Progenitor cell of endocrine pancreas (in vitro differentiated cells): Measurements from ENCODE around the gene TRIM10. TPM values are rescaled to one million over a fixed set of nuclear protein-coding genes. Genes with fewer than 3 reads are reported as not detected.

Experiments used
- DNase-seq: peaks from one replicate; pipeline ENCODE4 v3.0.0; 2021; ENCODE audit warnings: low spot score; ENCODE audit not compliant: unreplicated experiment
- H3K27ac Mint-ChIP-seq: 2 replicates; pipeline ENCODE4 v1.8.0; 2021; ENCODE audit warnings: mild to moderate bottlenecking, moderate library complexity, mixed read lengths
- H3K27me3 Mint-ChIP-seq: 2 replicates; pipeline ENCODE4 v1.8.0; 2021; ENCODE audit warnings: mixed read lengths
- H3K36me3 Mint-ChIP-seq: 2 replicates; pipeline ENCODE4 v1.8.0; 2022; ENCODE audit warnings: mixed read lengths; ENCODE audit not compliant: insufficient read depth
- H3K4me1 Mint-ChIP-seq: 2 replicates; pipeline ENCODE4 v1.8.0; 2021; ENCODE audit warnings: low read depth, mixed read lengths
- H3K4me3 Mint-ChIP-seq: 2 replicates; pipeline ENCODE4 v1.8.0; 2021; ENCODE audit warnings: low read depth, mild to moderate bottlenecking, moderate library complexity, mixed read lengths
- H3K9me3 Mint-ChIP-seq: 2 replicates; pipeline ENCODE4 v1.8.0; 2021; ENCODE audit warnings: low read depth, mixed read lengths
- total RNA-seq: library from RNA; stranded (reverse); gene quantifications from 2 replicates; pipeline ENCODE4 v1.2.1, GENCODE V29; 2021
- TF ChIP-seq, protein P1 (sequence below): fragments of 200-600 bp; sonication (generic); IDR thresholded peaks from one replicate; pipeline ENCODE4 v1.5.0; 2021; ENCODE audit warnings: antibody characterized with exemption, mild to moderate bottlenecking; ENCODE audit not compliant: unreplicated experiment

TRIM10 gene
- total RNA-seq, 1 donor from 2014 or later: not detected

DNA sequence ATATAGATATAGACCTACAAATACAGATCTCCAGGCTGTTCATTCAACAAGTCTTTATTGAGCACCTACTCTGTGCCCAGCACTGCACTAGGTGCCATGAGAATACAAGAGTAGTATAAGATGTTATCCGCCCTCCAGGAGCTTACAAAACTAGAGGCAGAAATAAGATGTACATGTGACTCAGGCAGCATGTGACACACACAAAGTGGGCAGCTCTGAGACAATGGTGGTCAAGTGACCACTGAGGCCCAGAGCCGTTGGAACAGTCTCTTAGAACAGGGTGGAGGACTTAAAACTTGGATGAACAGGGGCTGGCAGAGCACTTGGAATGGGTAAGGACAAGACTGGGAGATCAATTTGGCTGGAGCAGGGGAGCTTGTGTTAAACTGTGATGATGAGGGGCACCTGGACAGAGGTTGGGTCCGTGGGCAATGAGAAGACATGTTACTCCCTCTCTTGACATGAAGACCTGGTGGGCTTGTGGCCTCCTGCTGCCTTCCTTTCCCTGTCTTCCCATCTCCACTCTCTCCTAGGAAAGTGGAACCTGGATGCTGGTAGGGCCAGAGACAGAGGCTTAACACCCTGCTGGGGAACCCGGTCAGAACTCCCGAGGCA lies 23.5 kb upstream of the TRIM10 start:
- DNase-seq: no peak
- Mint-ChIP-seq H3K27ac (no peak overlapping the region), H3K9me3 (peaks cover 9% of the 10 kb centered on the region), H3K4me3 (no peak overlapping the region), H3K36me3 (peaks cover 21% of the 10 kb centered on the region), H3K27me3 (no peaks in the 10 kb centered on the region), H3K4me1 (no peaks in the 10 kb centered on the region)
- TF ChIP-seq, protein P1, sequence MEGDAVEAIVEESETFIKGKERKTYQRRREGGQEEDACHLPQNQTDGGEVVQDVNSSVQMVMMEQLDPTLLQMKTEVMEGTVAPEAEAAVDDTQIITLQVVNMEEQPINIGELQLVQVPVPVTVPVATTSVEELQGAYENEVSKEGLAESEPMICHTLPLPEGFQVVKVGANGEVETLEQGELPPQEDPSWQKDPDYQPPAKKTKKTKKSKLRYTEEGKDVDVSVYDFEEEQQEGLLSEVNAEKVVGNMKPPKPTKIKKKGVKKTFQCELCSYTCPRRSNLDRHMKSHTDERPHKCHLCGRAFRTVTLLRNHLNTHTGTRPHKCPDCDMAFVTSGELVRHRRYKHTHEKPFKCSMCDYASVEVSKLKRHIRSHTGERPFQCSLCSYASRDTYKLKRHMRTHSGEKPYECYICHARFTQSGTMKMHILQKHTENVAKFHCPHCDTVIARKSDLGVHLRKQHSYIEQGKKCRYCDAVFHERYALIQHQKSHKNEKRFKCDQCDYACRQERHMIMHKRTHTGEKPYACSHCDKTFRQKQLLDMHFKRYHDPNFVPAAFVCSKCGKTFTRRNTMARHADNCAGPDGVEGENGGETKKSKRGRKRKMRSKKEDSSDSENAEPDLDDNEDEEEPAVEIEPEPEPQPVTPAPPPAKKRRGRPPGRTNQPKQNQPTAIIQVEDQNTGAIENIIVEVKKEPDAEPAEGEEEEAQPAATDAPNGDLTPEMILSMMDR: no peak

DNA sequence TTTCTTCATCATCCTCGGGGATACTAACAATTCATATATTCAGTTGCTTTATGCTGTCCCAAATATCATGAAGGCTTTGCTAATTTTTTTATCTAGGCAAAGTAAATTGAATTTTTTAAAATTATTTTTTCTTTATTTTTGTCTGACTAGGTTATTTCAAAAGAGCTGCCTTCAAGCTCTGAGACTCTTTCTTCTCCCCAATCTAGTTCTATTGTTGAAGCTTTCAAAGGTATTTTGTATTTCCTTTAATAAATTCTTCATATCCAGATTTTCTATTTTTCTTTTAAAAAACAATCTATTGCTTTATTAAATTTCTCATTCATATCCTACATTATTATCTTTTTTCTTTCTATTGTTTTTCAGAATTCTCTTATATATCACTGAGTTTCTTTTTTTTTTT lies 19.1 kb upstream of the TRIM10 start:
- DNase-seq: no peak
- Mint-ChIP-seq H3K4me1 (no peaks in the 10 kb centered on the region), H3K36me3 (peaks cover 6% of the 10 kb centered on the region), H3K27ac (no peak overlapping the region), H3K27me3 (peaks cover 33% of the 10 kb centered on the region), H3K4me3 (no peak overlapping the region), H3K9me3 (peaks cover 15% of the 10 kb centered on the region)
- TF ChIP-seq, protein P1: no peak

DNA sequence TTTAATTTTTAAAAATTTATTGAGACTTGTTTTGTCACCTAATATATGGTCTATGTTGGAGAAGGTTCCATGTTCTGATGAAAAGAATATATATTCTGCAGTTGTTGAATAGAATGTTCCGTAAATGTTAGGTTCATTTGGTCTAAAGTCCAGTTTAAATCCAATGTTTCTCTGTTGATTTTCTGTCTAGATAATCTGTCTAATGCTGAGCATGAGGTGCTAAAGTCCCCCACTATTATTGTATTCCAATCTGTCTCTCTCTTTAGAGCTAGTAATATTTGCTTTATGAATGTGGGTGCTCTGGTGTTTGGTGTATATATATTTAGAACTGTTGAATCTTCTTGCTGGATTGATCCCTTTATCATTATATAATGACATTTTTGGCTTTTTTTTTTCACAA lies 17.8 kb upstream of the TRIM10 start:
- H3K9me3 Mint-ChIP-seq: peaks cover 15% of the 10 kb centered on the region
- no peaks in the 10 kb centered on the region for H3K4me1 Mint-ChIP-seq
- no peaks in the 10 kb centered on the region for H3K36me3 Mint-ChIP-seq
- DNase-seq: no peak
- H3K4me3 Mint-ChIP-seq: no peak overlapping the region
- TF ChIP-seq, protein P1: no peak
- H3K27ac Mint-ChIP-seq: no peak overlapping the region
- peaks cover 45% of the 10 kb centered on the region for H3K27me3 Mint-ChIP-seq

DNA sequence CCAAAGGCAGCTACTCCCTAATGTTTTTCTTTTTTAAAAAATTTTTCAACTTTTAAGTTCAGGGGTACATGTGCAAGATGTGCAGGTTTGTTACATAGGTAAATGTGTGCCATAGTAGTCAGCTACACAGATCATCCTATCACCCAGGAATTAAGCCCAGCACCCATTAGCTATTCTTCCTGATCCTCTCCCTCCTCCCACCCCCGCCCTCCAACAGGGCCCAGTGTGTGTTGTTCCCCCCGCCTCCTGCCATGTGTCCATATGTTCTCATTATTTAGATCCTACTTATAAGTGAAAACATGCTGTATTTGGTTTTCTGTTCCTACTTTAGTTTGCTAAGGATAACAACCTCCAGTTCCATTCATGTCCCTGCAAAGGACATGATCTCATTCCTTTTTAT lies 14.8 kb upstream of the TRIM10 start:
- H3K27me3 Mint-ChIP-seq: peaks cover 69% of the 10 kb centered on the region
- no peak for DNase-seq
- H3K36me3 Mint-ChIP-seq: no peaks in the 10 kb centered on the region
- no peak overlapping the region for H3K4me3 Mint-ChIP-seq
- H3K4me1 Mint-ChIP-seq: no peaks in the 10 kb centered on the region
- H3K27ac Mint-ChIP-seq: no peak overlapping the region
- TF ChIP-seq, protein P1: no peak
- peaks cover 11% of the 10 kb centered on the region for H3K9me3 Mint-ChIP-seq

DNA sequence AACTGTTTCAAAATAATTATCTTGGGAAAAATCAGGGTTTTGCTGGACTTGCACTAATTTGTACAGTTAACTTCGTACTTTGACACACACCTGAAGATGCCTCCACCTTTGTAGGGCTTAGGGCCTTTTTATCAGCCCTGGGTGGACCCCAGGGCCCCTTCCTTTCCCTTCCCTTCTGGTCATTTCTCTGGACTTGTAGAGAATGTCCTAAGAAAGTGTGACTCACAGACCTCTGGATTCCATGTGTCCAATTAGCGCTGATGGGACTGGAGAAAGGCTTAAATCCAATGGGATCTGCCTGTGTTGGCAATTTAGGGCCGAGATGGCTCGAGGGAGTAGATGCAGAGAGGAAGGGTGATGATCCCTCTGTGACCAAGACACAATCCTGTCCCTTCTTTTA lies 11.7 kb upstream of the TRIM10 start:
- Mint-ChIP-seq H3K4me3 (no peak overlapping the region), H3K27ac (no peak overlapping the region), H3K27me3 (peaks cover 91% of the 10 kb centered on the region), H3K9me3 (peaks cover under 1% of the 10 kb centered on the region), H3K36me3 (no peaks in the 10 kb centered on the region), H3K4me1 (no peaks in the 10 kb centered on the region)
- DNase-seq: no peak
- TF ChIP-seq, protein P1: no peak
